K562 (cell line): ENCODE data around the gene NPEPL1. TPM values are rescaled to one million over a fixed set of nuclear protein-coding genes. Genes with fewer than 3 reads are reported as not detected.

Source experiments
- ATAC-seq: fragments of 200-7000 bp; cut with Tn5 transposase; 3 replicates; pipeline ENCODE4 v1.9.1; 2020; ENCODE audit warnings: moderate library complexity
- BruUV-seq: library from RNA; stranded (reverse); fragments of 400-500 nt; replicated peaks from 2 replicates; lab custom pipeline; 2021; lab: Mats Ljungman, UMichigan
- CTCF ChIA-PET: fragments of 300-600 bp; formaldehyde crosslinking; extraction: SDS; loops from one replicate; lab custom pipeline; 2021; ENCODE audit warnings: low intra/inter-chr PET ratio; lab: Yijun Ruan, JAX
- POLR2A ChIA-PET: fragments of 300-600, 350-650 bp; sonication (Branson Sonifier 250); formaldehyde crosslinking; extraction: SDS; loops from one replicate; lab custom pipeline; 2021; ENCODE audit warnings: antibody characterized with exemption, inconsistent platforms; lab: Yijun Ruan, JAX
- DNase-seq, 4 experiments: peaks; one replicate each; pipeline versions ENCODE4 v3.0.0 to v3.0.0-alpha.2; 2011 to 2018; ENCODE audit warnings: low spot score in 3 of 4, mixed read lengths in 3 of 4; ENCODE audit errors: extremely low read depth in 1 of 4
- FAIRE-seq: peaks from 2 replicates; lab custom pipeline; 2011; peaks lifted over from hg19 to GRCh38; lab: Jason Lieb, UNC
- H2AFZ ChIP-seq: 2 replicates; pipeline ENCODE4 v1.6.0; 2011; ENCODE audit warnings: low read depth, low read length, control low read depth, inconsistent platforms
- H3K27ac ChIP-seq: fragments of 200-600 bp; 3 replicates; pipeline ENCODE4 v1.8.0; 2011; ENCODE audit warnings: low read depth, mild to moderate bottlenecking, control low read depth, inconsistent platforms, low read length, moderate library complexity, mixed read lengths; ENCODE audit errors: extremely low read depth
- H3K27me3 ChIP-seq, 2 experiments: fragments of 300-600 bp in 1 of 2; 2 replicates in 1 of 2; 3 replicates in 1 of 2; pipeline versions ENCODE4 v1.6.0 to v1.8.0; 2011; ENCODE audit warnings: inconsistent platforms in 2 of 2, low read length in 2 of 2, mild to moderate bottlenecking in 1 of 2, mixed read lengths in 1 of 2, moderate library complexity in 1 of 2; ENCODE audit not compliant: control insufficient read depth in 2 of 2, insufficient read depth in 2 of 2
- H3K36me3 ChIP-seq: fragments of 300-600 bp; 3 replicates; pipeline ENCODE4 v1.8.0; 2011; ENCODE audit warnings: mild to moderate bottlenecking, low read length, inconsistent platforms; ENCODE audit not compliant: control insufficient read depth, insufficient read depth
- H3K4me1 ChIP-seq, 2 experiments: fragments of 200-600 bp in 1 of 2; replicated peaks in 1 of 2; 2 replicates in 1 of 2; 3 replicates in 1 of 2; pipeline versions ENCODE4 v1.5.1 to v1.8.0; 2011; ENCODE audit warnings: inconsistent platforms in 2 of 2, low read length in 2 of 2, mild to moderate bottlenecking in 1 of 2, mixed read lengths in 1 of 2, moderate library complexity in 1 of 2; ENCODE audit not compliant: control insufficient read depth in 2 of 2, insufficient read depth in 2 of 2
- H3K4me2 ChIP-seq: 2 replicates; pipeline ENCODE4 v1.6.1; 2011; ENCODE audit warnings: low read length, control low read depth, inconsistent platforms, mixed read lengths; ENCODE audit not compliant: insufficient read depth
- H3K4me3 ChIP-seq: fragments of 200-600 bp; sonication (generic), shearing (Covaris generic); 2 replicates; pipeline ENCODE4 v1.5.1; 2016; ENCODE audit warnings: control low read depth, inconsistent platforms
- H3K79me2 ChIP-seq: fragments of 200-600 bp; 3 replicates; pipeline ENCODE4 v1.8.0; 2011; ENCODE audit warnings: low read length, inconsistent platforms; ENCODE audit not compliant: control insufficient read depth, insufficient read depth
- H3K9ac ChIP-seq, 2 experiments: 2 replicates each; pipeline versions ENCODE4 v1.6.0 to v1.6.1; 2011; ENCODE audit warnings: low read depth in 2 of 2, low read length in 2 of 2, control low read depth in 1 of 2, inconsistent platforms in 1 of 2, mild to moderate bottlenecking in 1 of 2, mixed read lengths in 1 of 2; ENCODE audit not compliant: insufficient read depth in 1 of 2
- H3K9me1 ChIP-seq: one replicate; pipeline ENCODE4 v1.6.0; 2011; ENCODE audit warnings: inconsistent platforms, mild to moderate bottlenecking, low read length, moderate library complexity; ENCODE audit not compliant: control insufficient read depth, insufficient read depth
- H3K9me3 ChIP-seq: replicated peaks from 2 replicates; pipeline ENCODE4 v1.5.1; 2011; ENCODE audit warnings: low read depth, low read length, inconsistent platforms; ENCODE audit not compliant: control insufficient read depth, insufficient read depth
- H4K20me1 ChIP-seq: replicated peaks from 2 replicates; pipeline ENCODE4 v1.6.1; 2011; ENCODE audit warnings: low read length, inconsistent platforms, mixed read lengths; ENCODE audit not compliant: control insufficient read depth, insufficient read depth
- CHD4 ChIP-seq: fragments of 200-600 bp; sonication (generic); IDR thresholded peaks from 3 replicates; pipeline ENCODE4 v1.6.1; 2012; ENCODE audit warnings: low read depth, mild to moderate bottlenecking, mixed read lengths, low read length, inconsistent platforms; ENCODE audit not compliant: insufficient read depth, insufficient replicate concordance, poor library complexity, severe bottlenecking
- ELF4 ChIP-seq: fragments of 450-650 bp; formaldehyde crosslinking; IDR thresholded peaks from 2 replicates; pipeline ENCODE4 v1.4.0; 2022; ENCODE audit warnings: missing genetic modification characterization
- ETV5 ChIP-seq: sonication (generic); formaldehyde crosslinking; IDR thresholded peaks from 2 replicates; pipeline ENCODE4 v1.4.0; 2020; ENCODE audit warnings: low read depth, mild to moderate bottlenecking, missing genetic modification reagents
- FOXK1 ChIP-seq: sonication (generic); formaldehyde crosslinking; IDR thresholded peaks from 2 replicates; pipeline ENCODE4 v1.8.0; 2022; ENCODE audit warnings: missing genetic modification reagents, mild to moderate bottlenecking, borderline replicate concordance
- HNRNPK ChIP-seq: fragments of 200-400 bp; formaldehyde crosslinking; IDR thresholded peaks from one replicate; pipeline ENCODE4 v1.6.1; 2018; ENCODE audit warnings: mild to moderate bottlenecking, low read depth, low read length; ENCODE audit not compliant: poor library complexity, severe bottlenecking
- NFIC ChIP-seq: fragments of 450-650 bp; IDR thresholded peaks from 2 replicates; pipeline ENCODE4 v1.6.1; 2017; ENCODE audit warnings: mild to moderate bottlenecking, inconsistent platforms
- SIX5 ChIP-seq, 2 experiments: IDR thresholded peaks; 2 replicates each; pipeline ENCODE4 v1.6.1; 2011; ENCODE audit warnings: low read length in 2 of 2, borderline replicate concordance in 1 of 2, low read depth in 1 of 2, mild to moderate bottlenecking in 1 of 2, moderate library complexity in 1 of 2; ENCODE audit not compliant: insufficient read depth in 1 of 2
- TAF1 ChIP-seq: IDR thresholded peaks from 2 replicates; pipeline ENCODE4 v1.6.1; 2011; ENCODE audit warnings: mild to moderate bottlenecking, low read length, moderate library complexity; ENCODE audit not compliant: insufficient read depth, control insufficient read depth, severe bottlenecking; ENCODE audit errors: extremely low read depth
- TAF9B ChIP-seq: fragments of 450-650 bp; IDR thresholded peaks from 2 replicates; pipeline ENCODE4 v1.6.1; 2018; ENCODE audit warnings: mild to moderate bottlenecking; ENCODE audit not compliant: partially characterized antibody
- ZNF384 ChIP-seq: IDR thresholded peaks from 2 replicates; pipeline ENCODE4 v1.6.1; 2012; ENCODE audit warnings: low read depth, low read length, improper control_type of control experiment
- ZNF511 ChIP-seq: sonication (generic); formaldehyde crosslinking; IDR thresholded peaks from 2 replicates; pipeline ENCODE4 v1.8.0; 2022; ENCODE audit warnings: mild to moderate bottlenecking, missing genetic modification reagents
- WGBS: fragments of 100-300 bp; shearing (Covaris generic); methylation state at CpG from one replicate; pipeline ENCODE4 v1.1.6; 2016; ENCODE audit warnings: low coverage, mixed read lengths; ENCODE audit not compliant: insufficient coverage; ENCODE audit errors: missing lambda C conversion rate; 5-methylcytosine and 5-hydroxymethylcytosine counted together
- in situ Hi-C: fragments of 300-500 bp; cut with MboI; formaldehyde crosslinking; loops from 4 replicates; pipeline ENCODE4 v1.15.0; 2018; ENCODE audit warnings: inconsistent platforms, mixed read lengths
- intact Hi-C: fragments of 100-400 bp; cut with micrococcal nuclease; formaldehyde crosslinking; loops from 2 replicates; pipeline ENCODE4 v1.14.2; 2022
- polyA plus RNA-seq, 8 experiments: library from polyadenylated mRNA; depleted of rRNA in 4 of 8; stranded (reverse) in 5 of 8; unstranded in 3 of 8; fragments of >200 nt; fragmentation: Nextera tagmentation in 2 of 8; fragmentation: Illumina TruSeq in 1 of 8; extraction: Ambion mirVana in 2 of 8; extraction: Trizol in 1 of 8; gene quantifications; 2 replicates each; pipeline versions ENCODE4 v1.2.1 to v1.2.3, GENCODE V29; 2011 to 2014; ENCODE audit warnings: inconsistent platforms in 1 of 8, missing spikeins in 1 of 8
- total RNA-seq, 7 experiments: library from RNA; depleted of rRNA in 6 of 7; stranded (reverse); fragments of >200 nt in 6 of 7; fragmentation: Illumina TruSeq in 2 of 7; extraction: Trizol in 2 of 7; gene quantifications; 2 replicates each; pipeline versions ENCODE4 v1.2.1 to v1.2.3, GENCODE V29; 2011 to 2021; ENCODE audit warnings: low replicate concordance in 1 of 7
- TF ChIP-seq, protein P1 (sequence below): fragments of 200-400 bp; formaldehyde crosslinking; IDR thresholded peaks from 2 replicates; pipeline ENCODE4 v1.6.1; 2017; ENCODE audit warnings: mild to moderate bottlenecking, low read depth, low read length, moderate library complexity
- TF ChIP-seq, protein P2 (sequence below): sonication (generic); formaldehyde crosslinking; IDR thresholded peaks from 2 replicates; pipeline ENCODE4 v1.8.1; 2023; ENCODE audit warnings: mild to moderate bottlenecking, missing genetic modification reagents

The NPEPL1 gene
- total and polyA plus RNA-seq, 9 of the 15 experiments (the other 6 are each of a cell fraction or from before 2014, with no cell fraction given) = 0.04 to 5.6 (median 0.94) TPM

DNA sequence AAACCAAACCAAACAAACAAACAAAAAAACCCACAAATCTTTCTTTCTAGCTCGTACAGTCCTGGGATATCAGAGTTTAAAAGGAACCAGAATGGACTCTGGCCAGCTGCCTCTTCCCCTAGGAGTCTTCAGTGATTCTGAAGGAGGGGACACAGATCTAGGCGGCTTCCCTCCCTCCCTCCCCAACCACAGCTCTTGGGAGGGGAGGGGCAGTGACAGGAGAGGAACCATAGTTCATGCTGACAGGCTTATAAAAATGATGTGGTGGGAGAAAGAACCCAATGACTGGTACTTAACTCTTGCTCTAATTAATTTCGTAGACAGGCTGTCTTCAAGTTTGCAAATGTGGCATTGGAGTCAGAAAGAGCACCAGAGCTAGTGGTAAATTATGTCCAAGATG, 56.0 kb downstream of the NPEPL1 start:
- Histone ChIP-seq H3K9ac (no peak overlapping the region), H4K20me1 (peaks cover 4% of the 10 kb centered on the region; the same call in 1 of the 2 replicates), H3K4me3 (no peak overlapping the region), H3K4me2 (no peak overlapping the region), H3K9me1 (no peaks in the 10 kb centered on the region), H3K27ac (no peak overlapping the region), H2AFZ (no peak overlapping the region), H3K36me3 (no peaks in the 10 kb centered on the region), H3K9me3 (no peaks in the 10 kb centered on the region), H3K27me3 (peaks cover 20 to 45% of the 10 kb centered on the region in 2 experiments; a peak in 4 of 5 replicates), H3K79me2 (no peaks in the 10 kb centered on the region), H3K4me1 (no peaks in the 10 kb centered on the region)
- in situ Hi-C loops (no loop called here), intact Hi-C loops (no loop called here)
- BruUV-seq = no TSS peak
- ChIA-PET CTCF (no interaction called here), POLR2A (interaction anchor here (0.7 kb wide), 1 partner anchor 462 kb away, joined by 3 read pairs; no protein-coding TSS in a partner anchor)
- no peak for FAIRE-seq
- DNase-seq = no peak
- WGBS = 0% methylated on average over 2 of the region's 3 CpGs
- no peak for ATAC-seq
- no peak for TF ChIP-seq FOXK1 (CRISPR knock-in tag)
- TF ChIP-seq, protein P1, sequence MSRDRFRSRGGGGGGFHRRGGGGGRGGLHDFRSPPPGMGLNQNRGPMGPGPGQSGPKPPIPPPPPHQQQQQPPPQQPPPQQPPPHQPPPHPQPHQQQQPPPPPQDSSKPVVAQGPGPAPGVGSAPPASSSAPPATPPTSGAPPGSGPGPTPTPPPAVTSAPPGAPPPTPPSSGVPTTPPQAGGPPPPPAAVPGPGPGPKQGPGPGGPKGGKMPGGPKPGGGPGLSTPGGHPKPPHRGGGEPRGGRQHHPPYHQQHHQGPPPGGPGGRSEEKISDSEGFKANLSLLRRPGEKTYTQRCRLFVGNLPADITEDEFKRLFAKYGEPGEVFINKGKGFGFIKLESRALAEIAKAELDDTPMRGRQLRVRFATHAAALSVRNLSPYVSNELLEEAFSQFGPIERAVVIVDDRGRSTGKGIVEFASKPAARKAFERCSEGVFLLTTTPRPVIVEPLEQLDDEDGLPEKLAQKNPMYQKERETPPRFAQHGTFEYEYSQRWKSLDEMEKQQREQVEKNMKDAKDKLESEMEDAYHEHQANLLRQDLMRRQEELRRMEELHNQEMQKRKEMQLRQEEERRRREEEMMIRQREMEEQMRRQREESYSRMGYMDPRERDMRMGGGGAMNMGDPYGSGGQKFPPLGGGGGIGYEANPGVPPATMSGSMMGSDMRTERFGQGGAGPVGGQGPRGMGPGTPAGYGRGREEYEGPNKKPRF = no peak
- TF ChIP-seq TAF9B = no peak
- no peak for TF ChIP-seq ZNF511
- no peak for TF ChIP-seq NFIC
- no peak for TF ChIP-seq TAF1
- TF ChIP-seq CHD4 = no peak
- TF ChIP-seq SIX5 (IDR thresholded peaks at IDR 0.05; ENCODE audit: borderline replicate concordance in 1 of 2, insufficient read depth in 1 of 2, low read depth in 1 of 2, low read length in 2 of 2) = no peak
- TF ChIP-seq ELF4 (CRISPR knock-in tag) = no peak
- TF ChIP-seq, protein P2, sequence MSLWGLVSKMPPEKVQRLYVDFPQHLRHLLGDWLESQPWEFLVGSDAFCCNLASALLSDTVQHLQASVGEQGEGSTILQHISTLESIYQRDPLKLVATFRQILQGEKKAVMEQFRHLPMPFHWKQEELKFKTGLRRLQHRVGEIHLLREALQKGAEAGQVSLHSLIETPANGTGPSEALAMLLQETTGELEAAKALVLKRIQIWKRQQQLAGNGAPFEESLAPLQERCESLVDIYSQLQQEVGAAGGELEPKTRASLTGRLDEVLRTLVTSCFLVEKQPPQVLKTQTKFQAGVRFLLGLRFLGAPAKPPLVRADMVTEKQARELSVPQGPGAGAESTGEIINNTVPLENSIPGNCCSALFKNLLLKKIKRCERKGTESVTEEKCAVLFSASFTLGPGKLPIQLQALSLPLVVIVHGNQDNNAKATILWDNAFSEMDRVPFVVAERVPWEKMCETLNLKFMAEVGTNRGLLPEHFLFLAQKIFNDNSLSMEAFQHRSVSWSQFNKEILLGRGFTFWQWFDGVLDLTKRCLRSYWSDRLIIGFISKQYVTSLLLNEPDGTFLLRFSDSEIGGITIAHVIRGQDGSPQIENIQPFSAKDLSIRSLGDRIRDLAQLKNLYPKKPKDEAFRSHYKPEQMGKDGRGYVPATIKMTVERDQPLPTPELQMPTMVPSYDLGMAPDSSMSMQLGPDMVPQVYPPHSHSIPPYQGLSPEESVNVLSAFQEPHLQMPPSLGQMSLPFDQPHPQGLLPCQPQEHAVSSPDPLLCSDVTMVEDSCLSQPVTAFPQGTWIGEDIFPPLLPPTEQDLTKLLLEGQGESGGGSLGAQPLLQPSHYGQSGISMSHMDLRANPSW (CRISPR knock-in tag) = no peak
- no peak for TF ChIP-seq ETV5
- no peak for TF ChIP-seq HNRNPK
- no peak for TF ChIP-seq ZNF384
